ENCODE measurements around the gene AP5S1. TPM values are rescaled to one million over a fixed set of nuclear protein-coding genes. Genes with fewer than 3 reads are reported as not detected.

Gene AP5S1
- total and polyA plus RNA-seq, 2 of the 13 experiments (the other 11 are each of a cell fraction or from before 2014, with no cell fraction given) = 7.9 to 23.2 TPM

- TF ChIP-seq SNAI1 (CRISPR knock-in tag; IDR thresholded peaks at IDR 0.05; ENCODE audit: borderline replicate concordance) (no peak), ETV6 (CRISPR knock-in tag; conservative IDR thresholded peaks at IDR 0.05) (0 out of 2 replicates have a peak, but pooled peaks have one; percentile 65), ZNF362 (CRISPR knock-in tag; IDR thresholded peaks at IDR 0.05; ENCODE audit: borderline replicate concordance) (no peak), NPAS2 (CRISPR knock-in tag; IDR thresholded peaks at IDR 0.05; ENCODE audit: borderline replicate concordance) (no peak), SMAD9 (CRISPR knock-in tag; IDR thresholded peaks at IDR 0.05) (no peak), ZNF30 (CRISPR knock-in tag; IDR thresholded peaks at IDR 0.05) (no peak), ZNF24 (IDR thresholded peaks at IDR 0.05) (no peak), ZFP37 (CRISPR knock-in tag; IDR thresholded peaks at IDR 0.05; ENCODE audit: borderline replicate concordance) (peak; percentile 24; the same call in 1 of the 2 replicates), TBX2 (CRISPR knock-in tag; IDR thresholded peaks at IDR 0.05; ENCODE audit: borderline replicate concordance) (peak; percentile 61; the same call in 1 of the 2 replicates), PBX3 (CRISPR knock-in tag; IDR thresholded peaks at IDR 0.05; ENCODE audit: borderline replicate concordance) (no peak), ZNF232 (CRISPR knock-in tag; IDR thresholded peaks at IDR 0.05; ENCODE audit: borderline replicate concordance) (no peak), XRCC5 (optimal IDR thresholded peaks at IDR 0.05; ENCODE audit: low read length) (peak; percentile 90), KDM1A (CRISPR knock-in tag; IDR thresholded peaks at IDR 0.05) (peak; percentile 64; the same call in 1 of the 2 replicates), JDP2 (CRISPR knock-in tag; IDR thresholded peaks at IDR 0.05; ENCODE audit: borderline replicate concordance) (no peak), NR2C2 (CRISPR knock-in tag; IDR thresholded peaks at IDR 0.05; ENCODE audit: borderline replicate concordance) (peak; percentile 58), YY1 (IDR thresholded peaks at IDR 0.05; ENCODE audit: insufficient read depth, insufficient replicate concordance, low read depth, low read length) (peak; percentile 99), ZBTB37 (CRISPR knock-in tag; IDR thresholded peaks at IDR 0.05) (no peak), HBP1 (CRISPR knock-in tag; IDR thresholded peaks at IDR 0.05; ENCODE audit: low read depth) (peak; percentile 96; the same call in 1 of the 2 replicates), ZNF234 (CRISPR knock-in tag; conservative IDR thresholded peaks at IDR 0.05) (no peak), REST (IDR thresholded peaks at IDR 0.05; ENCODE audit: borderline replicate concordance in 1 of 2, low read depth in 1 of 2, low read length in 2 of 2) (no peak)
Measured at GRCh38 chr20:3781153-3781910, 39.0 kb upstream of the AP5S1 start, which contains the start of gene SPEF1 (continued).

Measured in HepG2 (cell line).